Activated effector memory CD4-positive, alpha-beta T cell treated with anti-CD3 and anti-CD28 coated beads, Interleukin-2, amount 50 U/mL, for 16 hours (primary cell): ENCODE data around the gene POU6F1.
A peak's percentile ranks its signal among the peaks of the same experiment; 100 is the strongest.

Experiments
- DNase-seq: peaks from one replicate; pipeline ENCODE4 v3.0.0-alpha.2; 2020

POU6F1 gene

DNA sequence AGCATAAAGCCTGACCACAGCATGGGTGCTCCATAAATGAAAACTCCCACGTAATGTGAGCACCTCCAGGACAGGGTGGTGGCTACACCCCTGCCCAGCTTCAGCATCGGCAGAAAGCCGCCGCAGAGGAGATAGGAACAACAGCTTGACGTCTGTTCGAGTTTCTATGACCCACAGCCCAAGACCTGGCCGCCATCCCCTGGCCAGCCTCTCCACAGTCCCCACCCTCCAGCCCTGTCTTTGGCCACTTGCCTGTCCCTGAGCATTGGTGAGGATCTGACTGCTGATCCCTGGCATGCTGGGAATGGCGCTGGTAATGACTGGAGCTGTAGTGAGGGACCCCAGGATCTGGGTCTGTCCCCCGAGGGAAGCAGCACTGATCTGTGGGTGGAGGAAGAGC lies 21.3 kb downstream of the POU6F1 start:
- DNase-seq, result no peak

DNA sequence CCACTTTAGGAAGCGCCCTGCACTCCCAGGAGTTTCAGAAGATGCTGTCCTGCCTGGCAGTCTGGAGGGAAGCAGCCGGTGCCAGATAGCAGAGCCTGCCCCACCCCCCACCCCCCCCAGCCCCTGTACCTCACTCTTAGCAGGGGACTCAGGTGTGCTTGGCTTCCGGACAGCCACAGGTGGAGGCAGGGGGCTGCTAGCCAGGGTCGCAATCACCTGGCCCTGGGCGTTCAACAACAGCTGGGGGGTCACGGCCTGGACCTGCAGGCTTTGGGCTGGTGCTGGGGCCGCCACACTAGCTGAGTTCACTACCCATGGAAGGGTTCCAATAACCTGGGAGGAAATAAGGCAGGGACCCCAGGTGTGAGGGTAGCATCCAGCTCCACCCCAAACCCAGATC lies 22.0 kb downstream of the POU6F1 start:
- no peak for DNase-seq

DNA sequence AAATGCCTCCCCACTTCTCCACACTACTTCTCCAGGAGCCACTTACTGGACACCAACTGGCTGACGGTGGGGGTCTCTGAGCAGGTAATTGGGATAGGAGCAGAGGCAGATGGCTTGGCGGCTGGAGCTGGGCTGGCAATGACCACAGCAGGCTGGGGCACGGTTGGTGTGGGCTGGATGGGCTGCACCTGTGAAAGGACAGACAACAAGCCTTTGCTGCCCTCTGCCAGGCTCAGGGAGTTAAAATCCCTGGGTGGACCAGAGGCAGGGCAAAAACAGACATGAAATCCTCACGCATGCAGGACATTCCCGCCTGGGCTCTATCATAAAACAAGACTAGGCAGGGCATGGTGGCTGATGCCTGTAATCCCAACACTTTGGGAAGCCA lies 25.6 kb downstream of the POU6F1 start:
- no peak for DNase-seq

DNA sequence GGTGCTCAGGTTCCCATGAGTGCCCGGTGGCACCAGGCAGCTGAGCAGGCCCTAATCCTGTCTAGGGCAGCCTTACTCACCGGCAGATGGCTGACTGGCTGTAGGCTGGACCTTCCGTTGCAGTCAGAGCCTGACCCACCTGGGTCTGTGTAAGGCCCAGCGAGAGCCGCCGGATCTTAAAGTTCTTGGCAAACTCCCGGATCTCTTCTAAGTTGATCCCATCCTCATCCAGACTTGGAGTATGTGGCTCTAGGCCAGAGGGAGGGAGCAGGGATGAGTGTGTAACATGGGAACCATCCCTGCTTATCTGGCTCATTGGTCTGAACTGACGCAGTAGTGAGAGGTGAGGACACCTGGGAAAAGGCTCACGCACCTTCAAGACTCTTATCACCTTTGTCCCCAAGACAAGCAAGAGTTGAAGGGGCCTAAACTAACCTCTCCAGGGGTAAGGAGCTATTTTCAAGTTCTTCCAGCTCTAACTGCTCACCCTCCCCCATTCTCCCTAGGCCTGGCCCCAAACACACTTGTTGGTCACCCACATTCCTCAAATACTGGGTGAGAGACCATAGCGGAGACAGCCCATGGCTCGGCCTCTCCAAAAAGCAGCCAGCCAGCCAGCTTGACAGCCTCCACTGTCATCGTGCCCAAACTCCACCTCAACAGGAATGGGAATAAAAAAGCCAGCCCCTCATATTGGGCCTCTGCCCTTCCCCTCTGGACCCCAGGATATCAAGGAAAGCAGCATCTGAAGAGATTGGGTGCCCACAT lies 26.2 kb downstream of the POU6F1 start:
- no peak for DNase-seq

DNA sequence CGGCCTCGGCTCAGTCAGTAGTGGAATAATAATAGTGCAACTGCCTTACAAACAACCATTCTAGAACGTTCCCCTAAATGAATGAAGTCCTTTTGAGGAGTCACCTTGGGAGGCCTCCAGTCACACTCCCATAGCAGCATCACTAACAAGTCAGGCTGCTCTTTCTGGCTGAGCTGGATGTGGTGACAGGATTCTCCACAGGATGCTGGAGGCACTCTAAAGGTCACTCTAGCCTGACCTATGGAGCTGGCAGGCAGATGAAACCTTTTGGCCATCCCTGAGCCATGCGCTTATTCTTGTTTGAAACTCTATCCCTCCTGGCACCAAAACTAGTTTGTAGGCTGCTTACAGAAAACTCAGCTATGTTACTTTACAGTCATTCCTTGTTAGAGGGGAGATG lies 27.0 kb downstream of the POU6F1 start:
- no peak for DNase-seq

DNA sequence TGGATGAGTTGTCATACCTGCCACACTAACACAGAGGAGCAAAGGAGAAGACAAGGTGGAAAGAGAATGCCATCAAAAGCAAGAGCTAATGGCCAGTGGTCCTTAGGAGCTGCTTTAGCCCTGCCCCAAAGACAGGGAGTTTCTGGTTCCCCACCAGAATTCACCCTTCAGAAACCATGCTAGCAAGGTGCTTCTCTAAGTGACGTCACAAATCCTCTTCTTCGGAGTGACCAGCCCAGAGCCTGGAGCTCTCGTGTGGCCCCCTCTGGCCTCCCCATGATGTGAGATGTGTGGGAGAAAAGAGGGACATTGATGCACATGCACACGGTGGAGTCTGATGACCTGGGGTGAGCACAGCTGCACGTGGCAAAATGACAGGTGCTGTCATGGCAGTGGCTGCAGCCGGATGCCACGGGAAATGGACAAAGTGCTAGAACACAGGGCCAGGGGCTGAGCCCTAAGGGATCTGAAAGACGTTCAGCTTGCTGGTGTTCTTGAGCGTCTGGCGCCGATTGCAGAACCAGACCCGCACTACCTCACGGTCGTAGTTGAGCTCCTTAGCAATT lies 28.0 kb downstream of the POU6F1 start:
- no peak for DNase-seq

DNA sequence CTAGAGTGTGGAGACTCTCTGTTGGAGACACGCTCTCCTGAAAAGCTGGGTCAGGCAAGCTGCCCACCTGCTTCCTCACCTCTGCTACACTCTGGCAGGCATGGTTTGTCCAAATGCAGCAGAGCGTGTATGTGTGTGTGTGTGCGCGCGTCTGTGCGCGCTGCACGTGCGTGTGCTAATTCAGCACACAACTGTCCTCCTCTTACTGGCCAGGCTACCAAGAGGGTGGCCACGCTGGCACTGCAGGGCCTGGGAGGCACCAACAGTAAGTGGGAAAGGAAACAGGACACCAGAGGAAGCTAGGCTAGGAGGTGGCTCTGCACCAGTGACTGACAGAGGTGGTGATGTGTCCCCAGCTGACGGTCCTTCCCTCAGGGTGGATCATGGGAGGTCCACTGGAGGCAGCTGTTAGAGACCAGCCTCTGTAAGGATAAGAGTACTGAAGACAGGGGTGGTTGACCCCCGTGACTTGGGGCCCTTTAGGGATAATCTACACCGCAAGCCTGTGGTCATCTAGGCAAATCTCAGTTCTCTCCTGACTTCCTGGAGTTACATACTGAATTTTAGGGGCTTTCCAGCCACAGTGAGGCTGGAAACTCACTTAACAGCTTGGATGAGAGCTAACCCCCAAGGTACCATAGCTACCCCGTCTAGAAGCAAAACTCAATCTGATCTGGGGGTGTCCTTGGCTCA lies 29.4 kb downstream of the POU6F1 start:
- DNase-seq, result no peak

DNA sequence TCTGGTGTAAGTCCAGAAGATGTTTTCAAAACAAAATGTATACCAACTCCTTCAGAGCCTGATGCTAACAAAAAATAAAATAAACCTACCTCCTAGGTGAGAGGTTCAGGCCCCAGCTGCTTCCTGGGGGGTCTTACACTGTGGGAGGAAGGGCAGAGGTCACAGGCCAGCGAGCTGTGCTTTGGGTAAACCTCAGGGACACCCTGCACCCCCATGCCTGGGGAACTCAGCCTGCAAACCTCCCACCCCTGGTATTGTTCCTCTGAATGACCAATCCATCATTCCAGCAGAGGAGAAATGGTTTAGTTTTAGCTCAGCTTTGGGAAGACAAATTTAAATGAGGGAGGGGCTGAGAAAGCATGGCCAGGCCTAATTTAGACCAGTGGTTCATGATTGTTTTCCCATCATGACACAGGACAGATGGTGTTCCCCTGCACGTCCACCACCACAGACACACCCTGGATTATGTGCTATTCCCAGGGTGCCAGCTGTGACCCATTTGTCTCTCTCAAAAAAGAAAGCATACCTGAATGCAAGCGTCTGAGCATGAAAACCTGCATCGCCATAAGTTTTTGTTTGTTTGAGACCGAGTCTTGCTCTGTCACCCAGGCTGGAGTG lies 30.4 kb downstream of the POU6F1 start:
- DNase-seq, result no peak

DNA sequence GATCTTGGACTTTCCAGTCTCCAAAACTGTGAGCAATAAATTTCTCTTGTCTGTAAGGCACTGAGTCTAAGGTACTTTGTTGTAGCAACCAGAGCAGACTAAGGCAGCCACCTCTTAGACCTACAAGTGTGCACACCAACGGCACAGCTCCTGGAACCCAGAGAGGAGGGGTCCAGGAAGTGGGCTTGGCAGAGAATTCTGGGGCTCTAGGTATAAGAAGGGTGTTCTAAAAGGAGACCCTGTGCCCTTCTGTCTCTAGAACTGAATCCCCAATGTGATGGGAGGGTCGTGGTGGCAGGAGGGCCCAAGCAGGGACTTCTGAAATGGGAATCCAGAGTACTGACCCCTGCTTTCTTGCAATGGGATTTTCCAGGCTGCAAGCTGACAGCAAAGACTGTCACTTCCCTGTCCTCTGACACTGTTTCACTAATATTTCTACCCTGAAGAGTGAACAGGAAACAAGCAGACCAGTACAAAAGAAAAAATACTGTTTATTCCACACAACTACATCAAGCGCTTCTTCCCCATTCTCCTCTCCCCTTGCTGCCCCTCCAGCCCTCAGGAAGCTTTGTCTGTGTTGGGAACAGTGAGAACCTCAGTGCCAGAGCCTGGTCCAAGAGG lies 31.3 kb downstream of the POU6F1 start:
- no peak for DNase-seq

DNA sequence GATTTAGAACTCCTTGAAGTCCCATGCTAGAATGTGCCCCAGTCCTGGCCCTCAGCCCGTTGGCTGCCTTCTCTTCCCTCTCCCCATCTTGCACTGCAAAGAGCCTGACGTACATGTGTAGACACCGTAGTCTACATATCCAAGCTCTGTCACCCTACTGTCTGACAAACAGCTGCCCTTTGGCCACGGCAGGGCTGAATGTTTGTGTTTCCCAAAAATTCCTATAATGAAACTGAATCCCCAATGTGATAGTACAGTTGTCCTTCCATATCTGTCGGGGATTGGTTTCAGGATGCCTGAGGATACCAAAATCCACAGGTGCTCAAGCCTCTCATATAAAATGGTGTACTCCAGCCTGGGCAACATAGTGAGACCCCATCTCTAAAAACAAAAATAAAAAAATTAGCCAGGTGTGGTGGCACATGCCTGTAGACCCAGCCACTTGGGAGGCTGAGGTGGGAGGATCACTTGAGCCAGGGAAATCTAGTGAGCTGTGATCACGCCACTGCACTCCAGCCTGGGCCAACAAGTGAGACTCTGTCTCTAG lies 32.6 kb downstream of the POU6F1 start:
- no peak for DNase-seq

DNA sequence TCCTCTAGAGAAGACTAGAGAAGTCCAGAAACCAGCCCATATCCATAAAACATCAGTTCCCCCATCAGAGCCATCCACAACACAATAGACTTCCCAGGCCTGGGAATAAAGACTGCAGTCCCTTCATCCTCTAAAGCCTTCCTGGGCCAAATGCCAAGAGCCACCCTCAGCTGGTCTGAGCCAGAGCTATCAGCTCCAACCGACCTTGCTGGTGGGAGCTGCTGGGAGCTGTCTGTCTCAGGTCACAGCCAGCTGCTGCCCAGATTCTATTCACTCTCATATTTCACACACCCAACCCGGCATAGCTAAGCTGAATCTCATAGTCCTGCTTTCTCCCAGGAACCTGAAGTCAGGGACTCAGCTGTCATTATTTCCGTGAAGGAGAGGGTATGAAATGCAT lies 34.0 kb downstream of the POU6F1 start:
- DNase-seq, result no peak

DNA sequence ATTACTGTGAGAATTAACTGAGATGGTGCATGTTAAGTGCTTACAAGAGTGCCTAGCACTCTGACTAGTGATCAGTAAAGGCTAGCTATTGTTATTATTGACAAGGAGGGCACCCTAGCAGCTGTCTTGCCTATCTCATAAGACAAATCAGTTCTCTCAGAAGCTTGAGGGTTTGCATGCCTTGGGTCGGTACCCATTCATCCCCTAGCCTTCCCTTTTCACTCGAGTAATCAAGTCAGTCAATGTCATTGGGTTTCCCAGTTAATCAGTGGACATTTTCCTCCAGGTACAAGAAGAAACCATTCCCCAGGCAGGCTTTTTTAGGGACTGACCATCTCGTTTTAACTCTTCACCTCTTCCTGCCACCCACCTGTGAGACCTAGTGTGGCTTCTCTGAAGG lies 34.5 kb downstream of the POU6F1 start:
- DNase-seq, result no peak

DNA sequence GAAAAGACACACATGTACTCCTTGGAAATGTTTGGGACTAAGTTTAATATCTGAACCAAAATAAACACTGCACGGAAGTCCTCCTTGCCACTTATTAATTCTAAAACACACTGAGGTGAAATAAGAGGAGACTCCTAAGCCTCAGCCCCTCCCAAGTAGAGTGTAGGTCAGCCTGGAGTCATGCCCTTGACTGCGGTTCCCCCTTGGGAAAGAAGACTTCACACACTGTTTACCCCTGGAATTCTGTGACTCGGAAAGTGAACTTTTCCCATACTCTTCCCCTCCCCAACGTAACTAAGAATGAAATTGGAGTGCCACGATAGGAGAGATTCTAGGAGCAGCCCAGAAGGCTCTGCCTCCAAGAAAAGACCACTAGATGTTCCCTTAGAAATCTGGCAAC lies 36.3 kb downstream of the POU6F1 start:
- no peak for DNase-seq

DNA sequence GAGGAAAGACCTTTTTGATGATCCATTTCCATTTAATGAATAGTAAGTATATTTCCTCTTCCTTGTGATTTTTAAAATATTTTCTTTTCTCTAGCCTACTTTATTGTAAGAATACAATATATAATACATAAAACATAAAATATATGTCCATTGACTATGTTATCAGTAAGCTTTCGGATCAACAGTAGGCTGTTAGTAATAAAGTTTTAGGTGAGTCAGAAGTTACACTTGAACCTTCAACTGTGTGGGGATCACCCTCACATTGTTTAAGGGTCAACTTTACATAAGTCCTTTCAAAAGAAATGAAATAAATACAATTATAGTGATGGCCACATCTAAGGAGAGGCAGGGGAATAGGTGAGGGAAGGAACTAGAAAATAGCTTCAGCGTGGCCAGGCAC lies 40.0 kb downstream of the POU6F1 start:
- no peak for DNase-seq

DNA sequence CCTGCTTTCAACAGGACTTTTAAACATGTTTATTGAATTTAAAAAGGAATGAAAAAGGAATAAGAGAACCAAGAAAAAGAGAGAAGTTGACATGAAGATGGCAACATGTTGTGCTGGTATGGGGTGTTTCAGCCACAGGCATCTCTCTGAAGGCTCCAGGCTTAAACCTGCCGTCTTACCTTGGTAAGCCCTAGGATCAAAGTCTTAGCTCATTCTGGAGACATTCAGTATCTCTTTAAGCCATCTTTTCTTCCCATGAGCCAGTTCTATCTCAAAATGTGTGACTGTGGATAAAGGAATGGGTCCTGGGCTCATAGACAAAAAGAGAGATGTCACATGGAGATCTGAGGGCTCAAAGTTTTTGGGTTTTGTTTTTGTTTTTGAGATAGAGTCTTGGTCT lies 43.4 kb downstream of the POU6F1 start:
- DNase-seq, result no peak

DNA sequence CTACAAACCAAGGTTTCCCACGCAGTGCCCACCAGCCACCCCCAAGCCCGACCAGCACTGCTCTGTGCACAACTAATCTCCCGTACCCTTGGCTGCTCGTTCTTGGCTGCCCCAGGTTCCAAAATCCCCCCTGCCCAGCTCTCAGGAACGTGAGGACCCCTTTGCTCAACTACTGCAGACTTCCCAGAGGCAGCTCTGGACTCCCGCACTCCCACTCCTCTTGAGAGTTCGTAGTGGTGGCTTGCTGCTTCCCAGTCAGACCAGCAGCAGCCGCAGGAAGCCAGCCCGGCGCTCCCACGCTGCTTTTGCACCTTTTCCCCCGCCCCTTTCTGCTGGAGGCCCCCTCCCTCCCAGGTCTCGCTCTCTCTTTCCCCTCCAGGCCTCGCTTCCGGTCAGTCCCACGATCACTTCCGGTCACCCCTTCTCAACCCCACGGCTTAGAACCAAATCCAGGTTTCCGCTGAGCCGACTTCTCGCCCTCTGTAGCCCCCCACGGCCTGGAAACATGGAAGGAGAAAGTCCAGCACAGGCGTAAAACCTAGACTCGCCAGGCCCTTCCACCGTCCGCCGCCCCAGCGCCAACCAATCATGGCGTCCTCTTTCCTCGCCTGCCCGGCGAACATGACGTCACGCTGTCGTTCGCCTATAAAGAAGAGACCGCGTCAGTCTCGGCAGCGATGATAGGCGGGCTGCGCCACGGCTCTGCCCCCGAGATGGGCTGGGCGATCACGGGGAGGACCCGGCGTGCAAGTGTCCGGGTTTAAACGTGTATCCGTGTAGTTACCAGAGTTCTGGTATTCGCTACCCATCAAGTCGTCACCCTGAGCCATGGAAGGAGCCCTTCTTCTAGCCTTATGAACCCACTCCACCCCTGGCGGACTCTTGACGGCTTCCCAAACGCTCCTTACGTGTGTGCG lies 45.1 kb downstream of the POU6F1 start, which contains the start of gene TFCP2:
TFCP2 (minus strand) TSS at position 621 of the 917 bp plus-strand sequence. CDS start 713 bp downstream, outside the sequence.
- peak; percentile 98 for DNase-seq

DNA sequence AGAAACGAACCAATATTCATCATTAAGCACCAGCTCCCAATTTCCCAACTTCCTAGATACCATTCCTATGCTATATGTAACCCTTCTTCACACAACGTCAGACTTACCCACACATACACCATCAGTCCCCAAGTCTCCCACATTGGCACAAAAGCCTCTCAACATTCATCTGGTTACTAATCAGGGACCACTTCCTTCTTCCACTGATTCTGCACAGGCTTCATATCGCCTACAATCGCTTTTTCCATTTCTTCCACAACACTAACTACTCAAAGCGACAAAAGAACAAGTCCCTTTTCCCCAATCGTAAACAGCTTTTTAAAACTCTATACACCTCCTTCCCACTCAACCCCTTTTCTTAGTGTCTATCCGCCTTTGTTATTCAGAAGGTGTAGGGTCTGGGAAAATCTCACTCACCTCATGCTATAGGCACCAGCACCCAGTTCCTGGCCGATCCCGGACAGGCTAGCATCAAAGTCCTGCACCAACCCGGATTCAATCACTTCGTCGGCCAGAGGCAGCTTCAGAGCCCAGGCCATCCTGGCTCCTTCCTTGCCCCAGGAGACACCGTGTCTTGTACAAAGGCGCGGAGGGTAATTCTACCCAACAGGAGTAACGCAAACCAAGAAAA lies 45.9 kb downstream of the POU6F1 start:
- no peak for DNase-seq

DNA sequence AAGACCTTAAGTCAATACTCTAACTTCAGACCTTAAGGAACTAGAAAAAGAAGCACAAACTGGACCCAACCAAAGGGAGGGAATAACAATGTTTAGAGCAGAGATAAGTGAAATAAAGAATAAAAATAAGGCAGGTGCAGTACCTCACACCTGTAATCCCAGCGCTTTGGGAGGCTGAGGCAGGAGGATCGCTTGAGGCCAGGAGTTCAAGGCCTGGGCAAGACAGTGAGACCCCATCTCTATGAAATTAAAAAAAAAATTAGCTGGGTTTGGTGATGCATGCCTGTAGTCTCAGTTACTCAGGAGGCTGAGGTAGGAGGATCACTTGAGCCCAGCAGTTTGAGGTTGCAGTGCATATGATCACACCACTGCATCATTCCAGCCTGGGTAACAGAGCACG lies 54.1 kb downstream of the POU6F1 start:
- no peak for DNase-seq

DNA sequence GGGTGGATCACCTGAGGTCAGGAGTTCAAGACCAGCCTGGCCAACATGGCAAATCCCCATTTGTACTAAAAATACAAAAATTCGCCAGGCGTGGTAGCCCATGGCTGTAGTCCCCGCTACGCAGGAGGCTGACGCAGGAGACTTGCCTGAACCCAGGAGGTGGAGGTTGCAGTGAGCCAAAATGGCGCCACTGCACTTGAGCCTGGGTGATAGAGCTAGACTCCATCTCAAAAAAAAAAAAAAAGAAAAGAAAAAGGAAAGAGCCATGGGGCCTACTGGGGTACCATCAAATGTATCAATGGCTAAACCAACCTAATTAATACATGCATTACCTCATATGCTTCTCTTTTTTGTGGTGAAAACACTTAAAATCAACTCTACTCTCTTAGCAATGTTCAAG lies 55.6 kb downstream of the POU6F1 start:
- DNase-seq, result no peak

DNA sequence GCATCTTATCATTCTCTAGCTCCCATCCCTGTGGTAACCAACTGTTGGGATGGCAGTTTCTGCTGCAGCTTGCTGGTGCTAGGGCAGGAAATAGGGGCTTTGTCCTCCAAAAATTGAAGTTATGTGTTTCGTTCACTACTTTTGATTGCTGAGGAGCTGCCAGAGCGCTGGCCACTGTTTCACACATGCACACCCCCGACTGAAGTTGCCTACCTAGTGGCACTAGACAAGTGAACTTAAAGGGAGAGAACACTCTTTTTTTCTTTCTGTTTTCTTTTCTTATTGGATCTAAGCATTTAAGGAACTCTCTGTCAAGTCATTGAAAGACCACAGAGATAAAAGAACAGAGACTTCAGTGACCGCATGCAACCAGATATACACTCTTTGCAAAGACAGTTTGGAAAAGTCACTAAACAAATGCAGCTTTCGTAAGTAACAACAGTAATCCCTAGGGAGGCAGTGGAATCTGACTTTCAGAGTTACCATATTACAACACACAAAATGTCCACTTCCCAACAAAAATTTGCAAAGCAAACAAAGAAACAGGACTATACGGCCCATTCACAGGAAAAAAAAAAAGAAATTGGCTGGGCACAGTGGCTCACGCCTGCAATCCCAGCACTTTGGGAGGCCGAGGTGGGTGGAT lies 56.9 kb downstream of the POU6F1 start:
- DNase-seq, result no peak

DNA sequence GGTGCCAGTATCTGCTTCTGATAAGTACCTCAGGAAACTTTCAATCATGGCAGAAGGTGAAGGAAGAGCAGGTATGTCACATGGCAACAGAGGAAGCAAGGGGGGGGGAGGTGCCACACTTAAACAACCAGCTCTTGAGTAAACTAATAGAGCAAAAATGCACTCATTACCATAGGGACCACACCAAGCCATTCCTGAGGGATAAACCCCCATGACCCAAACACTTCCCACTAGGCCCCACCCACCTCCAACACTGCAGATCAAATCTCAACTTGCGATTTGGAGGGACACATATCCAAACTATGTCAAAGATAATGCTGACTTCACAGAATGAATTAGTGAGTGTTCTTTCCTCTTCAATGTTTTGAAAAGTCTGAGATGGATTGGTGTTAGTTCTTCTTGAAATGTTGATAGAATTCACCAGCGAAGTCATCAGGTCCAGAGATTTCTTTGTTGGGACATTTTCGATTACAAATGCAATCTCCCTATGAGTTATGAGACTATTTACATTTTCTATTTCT lies 61.6 kb downstream of the POU6F1 start:
- DNase-seq, result no peak
